Stimulated activated CD8-positive, alpha-beta memory T cell treated with anti-CD3 and anti-CD28 coated beads, Interleukin-12 subunit alpha, Interleukin-12 subunit beta, amount 100 ng/mL, for 4 hours (primary cell): ENCODE measurements around the gene POR.

Experiments
- DNase-seq: peaks from one replicate; pipeline ENCODE4 v3.0.0-alpha.2; 2020; ENCODE audit warnings: low read depth

Gene POR

DNA sequence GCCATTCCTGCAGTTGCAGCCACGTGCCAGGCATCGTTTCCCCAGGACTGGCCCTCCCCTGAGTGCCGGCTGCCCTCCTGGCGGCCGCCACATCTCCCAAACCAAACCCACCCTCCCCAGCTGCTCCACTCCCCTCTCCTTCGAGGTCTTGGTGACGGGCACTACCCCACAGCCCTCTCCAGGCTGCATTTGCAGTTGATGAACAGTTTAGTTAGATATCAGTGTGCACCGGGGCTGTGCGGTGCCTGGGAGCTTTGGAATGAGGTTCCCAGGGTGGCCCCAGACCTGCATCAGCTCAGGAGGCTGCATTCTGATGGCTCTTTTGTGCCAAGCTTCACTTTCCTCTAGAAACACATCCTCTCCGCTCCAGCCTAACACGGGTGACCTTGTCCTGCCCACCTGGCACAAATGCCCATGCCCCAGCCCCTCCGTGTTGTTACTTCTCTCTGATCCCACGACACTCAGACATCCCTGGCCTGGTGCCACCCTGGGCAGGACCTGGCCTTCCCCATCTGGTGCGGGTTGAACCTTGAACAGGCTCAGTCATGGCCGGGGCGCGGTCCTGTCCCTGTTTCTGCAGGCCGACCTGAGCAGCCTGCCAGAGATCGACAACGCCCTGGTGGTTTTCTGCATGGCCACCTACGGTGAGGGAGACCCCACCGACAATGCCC is 64.9 kb downstream of the POR start:
- DNase-seq = no peak

DNA sequence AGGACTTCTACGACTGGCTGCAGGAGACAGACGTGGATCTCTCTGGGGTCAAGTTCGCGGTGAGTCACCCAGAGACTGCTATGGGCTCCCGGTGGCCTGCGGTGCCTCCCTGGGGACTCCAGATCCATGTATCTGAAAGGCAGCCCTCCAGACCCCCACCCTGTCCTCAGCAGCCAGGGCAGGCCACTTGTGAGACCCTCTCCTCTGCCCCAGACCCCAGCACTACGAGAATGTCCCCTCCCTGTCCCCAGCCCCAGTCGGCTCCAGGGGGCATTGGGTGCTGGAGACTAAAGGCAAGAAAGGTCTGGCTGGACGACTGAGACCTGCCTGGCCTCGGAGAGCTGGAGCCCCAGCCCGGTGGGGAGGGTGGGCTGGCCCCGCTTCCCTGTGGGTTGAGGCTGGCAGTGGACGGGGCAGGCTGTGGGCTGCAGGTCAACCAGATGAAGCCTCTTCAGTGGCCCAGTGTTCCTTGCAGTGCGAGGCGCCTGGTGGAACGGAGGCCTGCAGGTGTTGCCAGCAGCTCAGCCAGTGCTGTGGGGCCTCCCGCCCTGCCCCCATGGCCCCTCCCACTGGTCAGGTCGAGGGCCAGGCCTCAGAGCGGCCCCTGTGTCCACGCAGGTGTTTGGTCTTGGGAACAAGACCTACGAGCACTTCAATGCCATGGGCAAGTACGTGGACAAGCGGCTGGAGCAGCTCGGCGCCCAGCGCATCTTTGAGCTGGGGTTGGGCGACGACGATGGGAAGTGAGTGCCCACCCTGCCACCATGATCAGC is 65.7 kb downstream of the POR start:
- DNase-seq = no peak

DNA sequence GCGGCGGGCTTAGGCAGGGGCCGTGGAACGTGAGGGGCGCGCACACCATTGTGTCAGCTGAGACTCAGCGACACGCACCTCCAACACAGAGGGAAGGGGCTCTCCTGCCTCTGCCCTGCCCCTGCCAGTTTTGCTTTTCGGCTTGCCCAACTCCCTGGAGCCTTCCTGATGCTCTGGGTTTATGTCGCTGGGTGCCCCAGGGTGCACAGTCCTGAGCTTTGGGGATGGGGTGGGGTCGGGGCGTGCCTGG is 66.2 kb downstream of the POR start:
- no peak for DNase-seq

DNA sequence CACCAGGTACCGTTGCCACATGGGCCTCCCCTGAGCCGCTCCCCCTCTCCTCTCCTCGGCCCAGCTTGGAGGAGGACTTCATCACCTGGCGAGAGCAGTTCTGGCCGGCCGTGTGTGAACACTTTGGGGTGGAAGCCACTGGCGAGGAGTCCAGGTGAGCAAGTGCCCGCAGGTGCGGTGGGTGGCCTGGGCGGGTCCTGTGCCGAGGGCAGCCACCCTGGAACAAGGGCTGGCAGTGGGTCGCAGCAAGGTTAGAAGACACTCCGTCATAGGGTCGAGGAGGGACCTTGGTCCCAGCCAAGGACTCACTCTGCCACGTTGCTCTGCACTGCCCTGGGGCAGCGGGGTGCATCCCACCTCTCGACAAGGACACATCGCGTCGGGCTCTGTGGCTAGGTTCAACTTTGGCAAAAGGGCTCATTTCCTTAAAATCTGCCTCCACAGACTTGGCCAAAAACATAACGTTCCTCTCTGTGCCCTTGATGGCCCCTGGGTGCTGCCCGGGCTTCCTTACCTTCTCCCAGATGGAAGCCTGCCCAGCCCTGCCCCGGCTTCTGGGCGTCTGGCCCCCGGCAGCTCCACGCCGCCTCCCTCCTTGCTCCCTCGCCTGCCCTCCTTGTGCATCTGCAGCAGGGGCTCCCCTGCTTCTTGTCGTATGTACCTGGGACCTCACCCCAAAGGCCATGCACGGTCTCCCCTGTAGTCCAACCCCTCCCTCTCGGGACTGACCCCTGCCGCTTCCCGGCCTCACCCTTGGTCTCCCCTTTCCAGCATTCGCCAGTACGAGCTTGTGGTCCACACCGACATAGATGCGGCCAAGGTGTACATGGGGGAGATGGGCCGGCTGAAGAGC is 66.7 kb downstream of the POR start:
- no peak for DNase-seq

DNA sequence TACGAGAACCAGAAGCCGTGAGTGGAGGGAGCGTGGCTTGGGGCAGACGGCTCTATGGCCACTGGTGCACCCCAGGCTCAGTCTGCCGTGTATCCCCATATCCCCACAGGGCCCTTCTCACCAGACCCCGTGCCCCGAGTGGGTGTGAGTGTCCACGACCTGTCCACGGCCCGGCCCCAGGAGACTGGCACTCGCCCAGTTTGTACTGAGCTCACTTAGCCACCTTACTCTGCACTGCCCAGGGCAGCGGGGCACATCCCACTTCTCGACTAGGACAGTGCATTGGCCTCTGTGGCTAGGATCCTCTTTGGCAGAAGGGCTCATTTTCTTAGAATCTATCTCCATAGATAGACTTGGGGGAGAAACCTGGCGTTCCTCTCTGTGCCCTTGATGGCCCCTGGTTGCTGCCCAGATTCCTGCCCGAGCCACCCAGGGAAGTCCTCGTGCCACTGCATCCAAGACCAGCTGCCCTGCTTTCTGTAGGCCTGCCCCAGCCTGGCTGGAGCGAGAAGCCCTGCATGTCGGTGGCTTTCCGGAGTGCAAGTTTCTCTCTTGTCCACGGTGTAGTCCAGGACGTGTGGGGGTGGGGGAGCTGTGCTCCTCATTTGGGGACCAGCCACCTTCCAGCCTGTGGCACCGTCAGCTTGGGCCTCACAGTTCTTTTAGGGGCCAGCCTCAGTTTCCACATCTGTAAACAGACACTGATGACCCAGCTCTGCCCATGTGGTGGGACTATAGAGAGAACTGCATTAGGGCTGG is 67.5 kb downstream of the POR start:
- no peak for DNase-seq

DNA sequence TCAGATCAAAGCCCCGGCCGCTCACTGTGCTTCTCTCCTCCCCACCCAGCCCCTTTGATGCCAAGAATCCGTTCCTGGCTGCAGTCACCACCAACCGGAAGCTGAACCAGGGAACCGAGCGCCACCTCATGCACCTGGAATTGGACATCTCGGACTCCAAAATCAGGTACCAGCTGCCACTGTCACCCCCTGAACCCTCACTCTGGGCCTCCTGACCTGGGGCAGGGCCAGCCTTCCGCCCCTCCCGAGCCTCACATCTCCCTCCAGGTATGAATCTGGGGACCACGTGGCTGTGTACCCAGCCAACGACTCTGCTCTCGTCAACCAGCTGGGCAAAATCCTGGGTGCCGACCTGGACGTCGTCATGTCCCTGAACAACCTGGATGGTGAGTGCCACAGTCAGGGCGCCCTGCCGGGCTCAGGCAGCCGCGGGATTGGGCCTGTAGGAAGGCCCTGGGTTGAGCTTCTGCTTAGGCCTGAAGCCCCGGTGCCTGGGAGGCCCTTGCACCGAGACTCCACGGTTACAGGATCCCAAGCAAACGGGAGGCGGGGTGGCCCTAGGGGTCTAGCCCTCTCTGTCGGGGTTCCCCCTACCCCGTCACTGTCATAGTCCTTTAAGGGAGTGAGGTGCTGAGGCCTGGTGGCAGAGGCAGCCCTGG is 68.6 kb downstream of the POR start:
- no peak for DNase-seq

DNA sequence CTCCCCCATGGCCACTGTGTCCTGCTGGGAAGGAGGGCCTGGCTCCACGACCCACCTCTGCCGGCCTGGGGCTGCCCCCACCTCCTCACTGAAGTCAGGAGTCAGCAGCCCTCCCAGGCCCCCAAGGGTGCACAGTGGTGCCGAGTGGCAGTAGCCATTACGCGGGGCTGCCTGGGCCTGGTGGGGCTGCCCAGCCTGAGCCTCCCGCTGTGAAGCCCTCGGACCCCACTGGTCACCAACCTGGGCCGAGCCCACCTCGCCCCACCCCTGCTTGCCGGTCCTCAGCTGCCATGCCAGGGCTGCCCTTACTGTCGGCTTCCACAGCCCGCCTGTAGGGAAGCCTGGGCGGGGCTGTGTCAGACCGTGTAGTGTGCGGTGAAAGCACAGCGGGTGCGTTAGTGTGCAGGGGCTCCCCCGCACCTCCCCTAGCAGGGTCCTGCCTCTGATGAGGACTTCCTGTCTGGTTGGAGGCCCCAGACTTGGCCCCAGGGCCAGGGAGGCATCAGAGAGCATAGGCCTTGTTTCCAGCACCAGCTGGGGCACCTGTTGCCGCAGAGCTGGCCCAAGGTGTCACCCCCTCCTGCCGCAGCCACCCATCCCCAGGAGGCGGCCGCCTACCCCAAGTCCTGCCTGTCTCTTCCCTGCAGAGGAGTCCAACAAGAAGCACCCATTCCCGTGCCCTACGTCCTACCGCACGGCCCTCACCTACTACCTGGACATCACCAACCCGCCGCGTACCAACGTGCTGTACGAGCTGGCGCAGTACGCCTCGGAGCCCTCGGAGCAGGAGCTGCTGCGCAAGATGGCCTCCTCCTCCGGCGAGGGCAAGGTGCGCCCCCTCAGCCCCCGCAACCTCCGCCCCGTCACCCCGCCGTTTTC is 69.4 kb downstream of the POR start:
- no peak for DNase-seq

DNA sequence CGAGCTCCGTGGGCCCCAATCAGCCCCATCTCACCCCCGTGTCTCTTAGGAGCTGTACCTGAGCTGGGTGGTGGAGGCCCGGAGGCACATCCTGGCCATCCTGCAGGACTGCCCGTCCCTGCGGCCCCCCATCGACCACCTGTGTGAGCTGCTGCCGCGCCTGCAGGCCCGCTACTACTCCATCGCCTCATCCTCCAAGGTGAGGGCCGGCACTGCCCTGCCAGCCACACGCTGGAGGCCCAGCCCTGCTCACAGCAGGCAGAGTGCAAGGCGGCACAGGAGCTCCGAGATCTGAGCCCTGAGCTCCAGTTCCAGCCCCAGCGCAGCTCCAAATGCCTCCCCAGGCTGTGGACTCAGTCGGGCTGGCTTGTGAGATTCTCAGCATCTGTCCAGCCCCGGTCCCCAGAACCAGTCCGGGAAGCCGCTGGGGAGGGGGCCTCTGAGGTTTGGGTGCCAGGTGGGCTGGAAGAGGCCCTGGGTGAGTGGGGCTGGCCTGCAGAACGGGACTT is 70.1 kb downstream of the POR start:
- DNase-seq = no peak

DNA sequence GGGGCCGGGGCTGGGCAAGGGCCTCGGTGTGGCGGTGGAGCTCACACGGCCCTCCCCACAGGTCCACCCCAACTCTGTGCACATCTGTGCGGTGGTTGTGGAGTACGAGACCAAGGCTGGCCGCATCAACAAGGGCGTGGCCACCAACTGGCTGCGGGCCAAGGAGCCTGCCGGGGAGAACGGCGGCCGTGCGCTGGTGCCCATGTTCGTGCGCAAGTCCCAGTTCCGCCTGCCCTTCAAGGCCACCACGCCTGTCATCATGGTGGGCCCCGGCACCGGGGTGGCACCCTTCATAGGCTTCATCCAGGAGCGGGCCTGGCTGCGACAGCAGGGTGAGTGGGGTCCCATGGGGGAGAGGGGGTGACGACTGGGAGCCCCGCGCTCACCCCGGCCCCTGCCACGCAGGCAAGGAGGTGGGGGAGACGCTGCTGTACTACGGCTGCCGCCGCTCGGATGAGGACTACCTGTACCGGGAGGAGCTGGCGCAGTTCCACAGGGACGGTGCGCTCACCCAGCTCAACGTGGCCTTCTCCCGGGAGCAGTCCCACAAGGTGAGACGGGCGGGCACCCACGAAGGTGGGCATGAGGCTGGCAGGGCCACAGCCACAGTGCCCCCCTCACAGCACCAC is 70.7 kb downstream of the POR start:
- no peak for DNase-seq

DNA sequence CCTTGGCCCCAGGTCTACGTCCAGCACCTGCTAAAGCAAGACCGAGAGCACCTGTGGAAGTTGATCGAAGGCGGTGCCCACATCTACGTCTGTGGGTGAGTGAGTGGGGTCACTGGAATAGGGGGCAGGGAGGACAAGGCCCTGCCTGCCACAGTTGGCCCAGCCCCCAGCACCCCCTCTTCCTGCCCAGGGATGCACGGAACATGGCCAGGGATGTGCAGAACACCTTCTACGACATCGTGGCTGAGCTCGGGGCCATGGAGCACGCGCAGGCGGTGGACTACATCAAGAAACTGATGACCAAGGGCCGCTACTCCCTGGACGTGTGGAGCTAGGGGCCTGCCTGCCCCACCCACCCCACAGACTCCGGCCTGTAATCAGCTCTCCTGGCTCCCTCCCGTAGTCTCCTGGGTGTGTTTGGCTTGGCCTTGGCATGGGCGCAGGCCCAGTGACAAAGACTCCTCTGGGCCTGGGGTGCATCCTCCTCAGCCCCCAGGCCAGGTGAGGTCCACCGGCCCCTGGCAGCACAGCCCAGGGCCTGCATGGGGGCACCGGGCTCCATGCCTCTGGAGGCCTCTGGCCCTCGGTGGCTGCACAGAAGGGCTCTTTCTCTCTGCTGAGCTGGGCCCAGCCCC is 71.3 kb downstream of the POR start:
- no peak for DNase-seq

DNA sequence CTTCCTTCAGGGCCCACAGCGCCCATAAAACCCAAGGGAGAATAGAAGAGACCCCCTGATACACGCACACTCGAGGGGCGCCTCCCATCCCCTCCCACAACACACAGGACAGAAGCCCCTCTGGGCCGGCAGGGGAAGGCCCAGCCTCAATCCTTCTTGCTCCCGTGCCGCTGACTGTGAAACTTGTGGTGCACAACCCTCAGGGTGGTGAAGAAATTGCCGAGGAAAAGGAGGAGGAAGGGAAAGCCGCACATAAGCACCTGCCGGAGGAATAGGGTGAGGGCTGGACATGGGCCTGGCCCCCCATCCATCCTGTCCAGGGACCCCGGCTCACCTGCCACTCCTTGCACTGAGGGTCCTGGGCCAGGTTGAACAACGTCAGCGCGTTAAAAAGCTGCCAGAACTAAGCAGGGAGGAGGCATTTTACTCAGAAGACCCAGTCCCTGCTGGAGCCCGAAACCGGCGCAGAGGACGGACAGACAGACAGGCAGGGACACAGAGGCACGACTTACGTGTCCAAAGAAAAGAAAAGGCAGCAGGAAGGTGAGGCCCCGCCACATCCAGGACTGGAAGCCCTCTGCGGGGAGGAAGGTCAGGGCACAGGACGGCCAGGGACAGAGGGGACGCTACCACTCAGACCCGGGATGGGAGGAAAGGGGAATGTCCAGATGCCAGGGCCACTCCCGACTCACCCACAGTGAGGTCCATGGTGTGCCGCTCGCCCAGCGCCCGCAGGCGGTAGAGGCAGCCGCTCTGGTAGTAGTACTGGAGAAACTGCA is 72.3 kb downstream of the POR start:
- no peak for DNase-seq

DNA sequence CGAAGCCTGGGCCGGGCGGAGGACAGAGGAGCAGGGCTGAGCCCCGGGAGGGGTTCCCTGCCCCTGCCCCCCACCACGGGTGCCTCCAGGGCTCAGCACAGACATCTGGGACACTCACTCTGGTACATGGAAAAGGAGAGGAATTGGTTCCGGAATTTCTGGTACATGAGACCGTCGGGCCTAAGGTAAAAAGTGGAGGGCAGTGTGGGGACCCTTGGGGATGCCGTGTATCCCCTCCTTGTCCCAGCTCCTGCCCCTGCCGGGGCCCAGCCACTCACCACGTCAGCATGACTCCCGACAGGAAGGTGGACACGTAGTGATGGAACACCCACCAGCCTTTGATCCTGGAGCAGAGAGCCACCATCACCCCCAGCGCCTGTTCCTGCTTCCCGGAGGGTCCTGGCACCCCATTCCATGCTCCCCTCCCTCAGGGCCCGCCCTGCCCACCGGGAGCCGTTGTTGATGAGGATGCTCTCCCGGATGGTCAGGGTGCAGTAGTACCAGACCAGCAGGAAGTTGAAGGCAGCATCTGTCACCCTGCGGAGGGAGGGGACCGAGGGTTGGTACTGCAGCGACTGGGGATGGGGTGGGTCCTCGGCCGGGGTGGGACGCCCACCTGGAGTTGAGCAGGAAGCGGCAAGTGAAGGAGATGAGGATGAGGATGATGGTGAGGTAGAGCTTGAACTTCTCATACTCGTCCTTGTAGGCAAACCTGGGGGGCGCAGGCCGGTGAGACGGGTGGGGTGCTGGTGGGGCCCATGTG is 73.0 kb downstream of the POR start:
- no peak for DNase-seq

DNA sequence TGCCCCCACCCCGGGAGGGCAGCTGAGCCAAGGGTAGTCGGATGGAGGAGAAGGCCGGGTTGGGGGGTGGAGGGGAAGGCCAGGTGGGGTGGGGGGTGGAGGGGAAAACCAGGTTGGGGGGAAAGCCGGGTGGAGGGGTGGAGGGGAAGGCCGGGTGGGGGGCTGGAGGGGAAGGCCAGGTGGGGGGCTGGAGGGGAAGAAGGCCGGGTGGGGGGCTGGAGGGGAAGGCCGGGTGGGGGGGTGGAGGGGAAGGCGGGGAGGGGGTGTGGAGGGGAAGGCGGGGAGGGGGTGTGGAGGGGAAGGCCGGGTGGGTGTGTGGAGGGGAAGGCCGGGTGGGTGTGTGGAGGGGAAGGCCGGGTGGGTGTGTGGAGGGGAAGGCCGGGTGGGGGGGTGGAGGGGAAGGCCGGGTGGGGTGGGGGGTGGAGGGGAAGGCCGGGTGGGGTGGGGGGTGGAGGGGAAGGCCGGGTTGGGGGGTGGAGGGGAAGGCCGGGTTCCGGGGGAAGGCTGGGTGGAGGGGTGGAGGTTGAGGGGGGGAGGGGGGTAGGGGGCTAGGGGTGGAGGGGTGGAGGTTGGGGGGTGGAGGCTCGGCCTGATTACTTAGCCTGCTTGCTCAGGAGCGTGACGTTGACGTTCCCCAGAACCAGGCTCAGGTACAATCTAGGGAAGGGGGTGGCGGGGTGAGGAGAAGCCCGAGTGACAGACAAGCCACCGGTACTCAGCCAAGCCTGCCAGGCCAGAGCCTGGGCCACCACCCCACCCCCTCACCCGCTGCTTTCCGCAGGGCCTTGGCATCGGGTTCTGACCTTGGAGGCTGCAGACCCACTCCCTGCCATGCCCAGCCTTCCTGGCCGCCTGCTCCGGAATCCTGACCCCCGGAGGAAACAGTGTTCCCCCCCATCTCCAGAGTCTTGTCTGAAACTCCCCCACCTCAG is 73.9 kb downstream of the POR start:
- DNase-seq = no peak

DNA sequence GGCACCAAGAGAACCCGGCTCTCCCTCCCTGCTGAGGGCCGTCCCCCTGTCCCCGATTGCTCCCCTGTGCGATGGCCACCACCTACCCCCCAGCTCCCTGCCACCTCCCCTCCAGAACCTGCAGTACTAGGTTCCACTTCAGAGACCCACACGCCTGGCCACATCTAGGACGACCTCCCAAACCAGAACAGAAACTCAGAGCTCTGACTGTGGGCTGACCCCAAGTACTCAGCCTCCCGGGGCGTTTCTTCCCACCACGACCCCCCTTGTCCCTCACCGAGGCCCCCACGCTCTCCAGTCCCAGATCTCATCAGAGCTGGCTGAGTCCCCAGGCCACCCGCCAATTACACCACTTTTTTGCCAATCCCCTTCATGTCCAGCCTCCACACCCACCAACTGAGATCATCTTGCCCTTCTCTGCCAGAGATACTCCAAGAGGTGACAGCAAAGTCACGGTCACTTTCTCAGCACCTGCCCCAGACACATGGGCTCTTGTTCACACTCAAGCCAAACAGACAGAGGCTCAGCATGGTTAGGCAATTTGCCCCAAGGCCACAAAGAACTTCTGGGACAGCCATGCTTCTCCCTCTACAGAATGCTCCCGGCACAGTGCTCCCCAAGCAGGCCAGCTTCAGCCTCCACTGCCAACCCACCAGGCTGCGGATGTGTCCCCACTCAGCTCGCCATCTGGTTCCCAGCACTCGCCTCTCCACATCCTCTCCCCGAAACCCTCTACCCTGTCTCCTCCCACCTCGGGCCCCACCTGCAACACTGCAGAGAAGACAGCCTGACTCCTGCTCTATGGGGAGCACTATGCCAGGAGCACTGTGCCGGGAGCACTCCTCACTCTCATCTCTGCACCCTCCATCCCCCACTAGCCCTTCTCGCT is 74.8 kb downstream of the POR start:
- no peak for DNase-seq

DNA sequence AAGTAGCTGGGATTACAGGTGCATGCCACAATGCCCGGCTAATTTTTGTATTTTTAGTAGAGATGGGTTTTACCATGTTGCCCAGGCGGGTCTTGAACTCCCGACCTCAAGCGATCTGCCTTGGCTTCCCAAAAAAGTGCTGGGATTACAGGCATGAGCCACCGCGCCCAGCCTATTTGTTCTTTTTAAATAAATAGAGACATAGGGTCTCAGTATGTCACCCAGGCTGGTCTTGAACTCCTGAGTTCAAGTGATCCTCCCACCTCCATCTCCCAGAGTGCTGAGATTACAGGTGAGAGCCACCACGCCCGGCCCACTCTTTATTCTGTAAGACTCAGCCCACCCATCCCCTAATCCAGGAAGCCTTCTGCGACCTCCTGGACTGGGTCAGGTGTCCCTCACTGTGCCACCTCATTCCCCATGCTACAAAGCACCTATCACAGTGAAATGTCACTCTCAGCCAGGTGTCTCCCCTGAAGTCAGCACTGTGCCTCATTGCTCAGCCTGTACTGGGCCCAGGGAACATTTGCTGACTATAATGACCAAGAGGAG is 76.7 kb downstream of the POR start:
- no peak for DNase-seq
